NCI-H526 (cell line): ENCODE measurements around the gene BAIAP2.

Experiments used
- DNase-seq, 2 experiments: peaks; one replicate each; lab custom pipeline; 2025; lab: John Stamatoyannopoulos, UW

The BAIAP2 gene

GRCh38 chr17:81125573-81126081 lies 90.7 kb downstream of the BAIAP2 start:
- DNase-seq: no peak

GRCh38 chr17:81126281-81127132 lies 91.6 kb downstream of the BAIAP2 start:
- DNase-seq: no peak

- no peak for DNase-seq
Observed at GRCh38 chr17:81127133-81127455, 92.1 kb downstream of the BAIAP2 start.

- no peak for DNase-seq
Observed at GRCh38 chr17:81127526-81128177, 92.7 kb downstream of the BAIAP2 start.

GRCh38 chr17:81128338-81128737 lies 93.4 kb downstream of the BAIAP2 start:
- no peak for DNase-seq

- DNase-seq: no peak
Observed at GRCh38 chr17:81128774-81129173, 93.8 kb downstream of the BAIAP2 start.

- no peak for DNase-seq
Observed at GRCh38 chr17:81129289-81129688, 94.3 kb downstream of the BAIAP2 start.

GRCh38 chr17:81129711-81130367 lies 94.9 kb downstream of the BAIAP2 start:
- no peak for DNase-seq

- no peak for DNase-seq
Observed at GRCh38 chr17:81130385-81131361, 95.7 kb downstream of the BAIAP2 start.

- no peak for DNase-seq
Observed at GRCh38 chr17:81131486-81132196, 96.7 kb downstream of the BAIAP2 start.

- DNase-seq: no peak
Observed at GRCh38 chr17:81132197-81132540, 97.2 kb downstream of the BAIAP2 start.

- no peak for DNase-seq
Observed at GRCh38 chr17:81132770-81133723, 98.1 kb downstream of the BAIAP2 start.

- DNase-seq: no peak
Observed at GRCh38 chr17:81134064-81134781, 99.3 kb downstream of the BAIAP2 start.

GRCh38 chr17:81135505-81136278 lies 100.7 kb downstream of the BAIAP2 start:
- DNase-seq: peak in 1 of 2 experiments; percentile 52

GRCh38 chr17:81136366-81136765 lies 101.4 kb downstream of the BAIAP2 start:
- no peak for DNase-seq

GRCh38 chr17:81137248-81137647 lies 102.3 kb downstream of the BAIAP2 start:
- DNase-seq: no peak

- DNase-seq: no peak
Observed at GRCh38 chr17:81138083-81138482, 103.1 kb downstream of the BAIAP2 start.

- DNase-seq: no peak
Observed at GRCh38 chr17:81138500-81138899, 103.5 kb downstream of the BAIAP2 start.
